Activated CD8-positive, alpha-beta memory T cell treated with anti-CD3 and anti-CD28 coated beads, Interleukin-2, amount 50 U/mL, for 4 hours (primary cell): Measurements from ENCODE around the gene RARA.
A peak's percentile ranks its signal among the peaks of the same experiment; 100 is the strongest.

Source experiments
- DNase-seq: peaks from one replicate; pipeline ENCODE4 v3.0.0-alpha.2; 2020

The RARA gene

DNA sequence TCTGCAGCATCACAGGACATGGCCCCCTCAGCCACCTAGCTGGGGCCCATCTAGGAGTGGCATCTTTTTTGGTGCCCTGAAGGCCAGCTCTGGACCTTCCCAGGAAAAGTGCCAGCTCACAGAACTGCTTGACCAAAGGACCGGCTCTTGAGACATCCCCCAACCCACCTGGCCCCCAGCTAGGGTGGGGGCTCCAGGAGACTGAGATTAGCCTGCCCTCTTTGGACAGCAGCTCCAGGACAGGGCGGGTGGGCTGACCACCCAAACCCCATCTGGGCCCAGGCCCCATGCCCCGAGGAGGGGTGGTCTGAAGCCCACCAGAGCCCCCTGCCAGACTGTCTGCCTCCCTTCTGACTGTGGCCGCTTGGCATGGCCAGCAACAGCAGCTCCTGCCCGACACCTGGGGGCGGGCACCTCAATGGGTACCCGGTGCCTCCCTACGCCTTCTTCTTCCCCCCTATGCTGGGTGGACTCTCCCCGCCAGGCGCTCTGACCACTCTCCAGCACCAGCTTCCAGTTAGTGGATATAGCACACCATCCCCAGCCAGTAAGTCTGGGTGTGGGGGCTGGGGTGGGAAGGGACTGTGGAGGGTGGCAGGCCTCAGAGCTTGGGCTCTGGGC lies 22.0 kb downstream of the RARA start:
- no peak for DNase-seq

DNA sequence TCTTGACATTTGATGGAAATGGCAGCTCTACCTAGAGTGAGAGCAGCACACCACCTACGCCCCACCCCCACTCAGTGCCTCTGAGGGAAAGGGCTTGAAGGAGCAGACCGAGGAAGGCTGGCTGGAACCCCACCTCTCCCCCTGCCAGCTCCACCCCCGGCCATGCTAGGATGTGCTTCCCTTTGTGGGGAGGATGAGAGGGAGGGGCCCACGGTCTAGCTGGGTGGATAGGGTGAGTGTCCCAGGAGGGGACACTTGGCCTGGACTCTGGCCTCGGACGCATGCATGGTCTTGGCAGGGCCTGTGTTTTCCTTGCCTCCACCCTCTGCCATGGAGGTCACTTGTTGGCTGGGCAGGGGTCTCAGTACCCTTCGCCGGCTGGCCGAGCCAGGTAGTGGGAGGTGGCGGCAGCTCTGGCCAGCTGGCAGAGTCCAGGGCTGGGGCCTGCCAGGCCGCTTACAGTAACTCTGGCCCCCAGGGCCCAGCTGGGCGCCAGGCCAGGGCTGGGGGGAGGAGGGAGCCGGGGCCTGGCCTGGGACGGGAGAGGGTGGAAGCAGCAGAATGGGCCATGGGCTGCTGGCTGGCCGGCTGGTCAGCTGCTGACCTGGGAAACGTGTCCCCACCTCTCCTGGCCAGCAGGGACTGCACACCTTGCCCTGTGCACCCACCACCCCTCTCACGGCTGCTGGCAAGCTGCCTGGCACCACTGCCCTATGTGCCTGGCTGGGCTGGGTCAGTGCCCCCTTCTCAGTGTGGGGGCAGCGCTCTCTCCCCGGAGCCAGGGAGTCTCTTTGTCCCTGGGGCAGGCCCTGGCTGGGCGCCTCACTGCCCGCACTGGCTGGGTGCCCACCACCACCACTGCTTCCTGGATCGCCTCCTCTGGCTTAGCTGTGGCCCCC lies 23.0 kb downstream of the RARA start:
- DNase-seq: peak; percentile 22

DNA sequence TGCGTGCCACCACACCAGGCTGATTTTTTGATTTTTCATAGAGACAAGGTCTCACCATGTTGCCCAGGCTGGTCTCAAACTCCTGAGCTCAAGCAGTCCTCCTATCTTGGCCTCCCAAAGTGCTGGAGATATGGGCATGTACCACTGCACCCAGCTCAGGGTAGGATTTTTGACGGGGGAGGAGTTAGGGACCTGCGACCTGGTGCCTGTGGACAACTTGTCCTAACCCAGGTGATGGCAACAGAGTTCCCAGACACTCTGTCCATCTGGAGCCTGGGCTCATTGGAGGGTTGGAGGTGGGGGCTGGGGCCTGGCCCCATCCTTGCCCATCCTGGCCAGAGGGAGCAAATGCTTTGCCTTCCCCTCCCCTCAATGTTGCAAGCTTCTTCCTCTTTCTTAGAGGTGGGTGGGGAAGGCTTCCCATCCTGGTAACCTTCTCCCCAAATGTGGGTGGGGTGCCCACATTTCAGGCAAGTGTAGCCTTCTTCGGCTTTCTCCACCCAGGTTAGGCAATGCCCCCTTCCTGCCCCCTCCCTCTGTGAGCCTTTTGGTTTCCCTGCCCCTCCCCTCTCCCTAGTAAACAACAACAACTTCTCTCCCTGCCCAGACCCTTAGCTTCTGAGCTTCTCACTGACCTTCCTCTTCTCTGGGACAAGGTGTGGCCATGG lies 24.9 kb downstream of the RARA start:
- DNase-seq: no peak

DNA sequence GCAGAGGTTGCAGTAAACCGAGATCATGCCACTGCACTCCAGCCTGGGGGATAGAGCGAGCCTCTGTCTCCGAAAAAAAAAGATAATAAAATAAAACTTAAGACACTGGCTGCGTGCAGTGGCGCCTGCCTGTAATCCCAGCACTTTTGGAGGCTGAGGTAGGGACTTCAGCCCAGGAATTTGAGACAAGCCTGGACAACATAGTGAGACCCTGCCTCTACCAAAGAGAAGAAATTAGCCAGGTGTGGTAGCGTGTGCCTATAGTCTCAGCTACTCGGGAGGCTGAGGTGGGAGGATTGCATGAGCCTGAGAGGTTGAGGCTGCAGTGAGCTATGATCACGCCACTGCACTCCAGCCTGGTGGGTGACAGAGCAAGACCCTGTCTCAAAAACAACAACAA lies 26.6 kb downstream of the RARA start:
- DNase-seq: no peak

DNA sequence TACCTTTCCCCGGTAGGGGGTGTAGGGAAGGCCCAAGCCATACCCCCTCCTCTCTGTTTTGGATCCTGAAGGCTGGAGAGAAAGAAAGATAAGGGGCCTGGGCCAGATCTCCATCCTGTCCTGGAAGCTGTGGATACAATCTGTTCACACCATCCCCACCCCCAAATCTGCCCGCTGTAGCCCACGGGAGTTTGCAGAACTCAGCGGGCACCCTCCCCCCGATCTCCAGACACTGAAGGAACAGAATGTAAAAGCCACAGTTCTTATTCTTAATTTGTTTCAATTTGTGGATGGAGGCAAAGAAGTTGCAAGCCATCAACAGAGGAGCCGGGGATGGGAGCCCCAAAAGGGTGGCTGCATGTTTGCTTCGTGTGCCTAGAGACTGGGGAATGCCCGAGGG lies 28.4 kb downstream of the RARA start:
- no peak for DNase-seq

DNA sequence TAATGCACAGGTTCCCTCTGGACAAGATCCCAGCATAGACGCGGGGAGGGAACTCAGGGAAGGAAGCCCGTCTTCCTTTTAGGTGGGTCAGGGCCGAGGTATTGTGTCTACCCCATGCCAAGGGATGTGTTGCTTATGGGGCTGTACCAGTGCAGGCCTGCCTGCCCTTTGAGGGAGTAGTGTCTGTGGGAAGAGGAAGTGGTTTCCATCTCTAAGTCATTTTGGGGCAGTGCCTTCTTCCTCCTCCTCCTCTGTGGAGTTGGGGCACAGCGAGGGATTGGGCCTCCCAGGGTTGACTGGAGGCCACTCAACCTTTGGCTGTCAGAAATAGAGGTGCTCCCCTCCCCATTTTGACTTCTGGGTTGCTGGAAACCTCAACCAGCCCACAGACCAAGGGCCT lies 29.1 kb downstream of the RARA start:
- peak; percentile 15 for DNase-seq

DNA sequence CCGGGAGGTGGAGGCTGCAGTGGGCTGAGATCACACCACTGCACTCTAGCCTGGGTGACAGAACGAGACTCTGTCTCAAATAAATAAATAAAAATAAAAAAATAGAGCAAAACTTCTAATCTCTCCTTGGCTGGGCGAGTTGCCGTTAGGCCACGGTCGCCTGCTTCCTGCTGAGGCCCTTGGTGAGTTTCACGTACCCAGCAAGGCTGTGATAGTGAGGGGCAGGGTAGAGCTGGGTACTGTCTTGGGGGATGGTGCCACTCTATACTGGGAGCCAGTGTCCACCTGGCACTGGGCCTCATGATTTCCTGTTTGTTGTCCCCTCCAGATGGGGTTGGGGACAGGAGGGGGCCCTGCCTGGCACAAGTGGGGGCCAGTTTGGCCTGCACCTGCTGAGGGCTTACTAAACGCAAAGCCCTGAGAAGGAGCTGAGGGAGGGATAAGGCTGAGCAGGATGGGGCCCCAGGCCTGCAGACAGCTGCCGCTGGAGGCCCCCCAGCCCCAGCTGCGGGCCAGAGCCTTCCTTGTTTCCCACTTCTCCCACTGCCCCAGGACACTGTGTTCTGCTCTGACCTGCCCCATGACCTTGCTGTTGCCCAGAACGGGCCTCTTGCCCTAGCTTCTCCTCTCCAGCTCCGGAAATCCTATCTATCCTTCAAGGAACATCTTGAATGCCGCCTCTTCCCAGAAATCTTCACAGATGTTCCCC lies 30.1 kb downstream of the RARA start:
- no peak for DNase-seq

DNA sequence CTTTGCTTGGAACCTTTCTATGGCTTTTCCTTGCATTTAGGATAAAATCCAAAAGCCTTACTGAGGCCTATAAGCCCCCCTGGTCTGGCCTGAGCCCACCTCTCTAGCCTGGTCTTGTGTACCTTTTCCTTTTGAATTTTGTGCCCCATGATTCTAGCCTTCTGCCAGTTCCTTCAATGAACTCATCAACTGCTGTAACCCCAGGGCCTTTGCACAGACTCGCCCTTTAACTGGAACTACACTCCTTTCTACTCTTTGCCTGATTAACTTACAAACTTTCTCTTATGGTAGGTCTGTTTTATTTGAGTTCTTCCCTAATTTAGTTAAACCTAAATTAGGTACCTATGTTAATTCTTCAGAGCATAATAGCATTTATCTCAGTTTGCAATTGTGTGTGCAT lies 31.3 kb downstream of the RARA start:
- DNase-seq: no peak

DNA sequence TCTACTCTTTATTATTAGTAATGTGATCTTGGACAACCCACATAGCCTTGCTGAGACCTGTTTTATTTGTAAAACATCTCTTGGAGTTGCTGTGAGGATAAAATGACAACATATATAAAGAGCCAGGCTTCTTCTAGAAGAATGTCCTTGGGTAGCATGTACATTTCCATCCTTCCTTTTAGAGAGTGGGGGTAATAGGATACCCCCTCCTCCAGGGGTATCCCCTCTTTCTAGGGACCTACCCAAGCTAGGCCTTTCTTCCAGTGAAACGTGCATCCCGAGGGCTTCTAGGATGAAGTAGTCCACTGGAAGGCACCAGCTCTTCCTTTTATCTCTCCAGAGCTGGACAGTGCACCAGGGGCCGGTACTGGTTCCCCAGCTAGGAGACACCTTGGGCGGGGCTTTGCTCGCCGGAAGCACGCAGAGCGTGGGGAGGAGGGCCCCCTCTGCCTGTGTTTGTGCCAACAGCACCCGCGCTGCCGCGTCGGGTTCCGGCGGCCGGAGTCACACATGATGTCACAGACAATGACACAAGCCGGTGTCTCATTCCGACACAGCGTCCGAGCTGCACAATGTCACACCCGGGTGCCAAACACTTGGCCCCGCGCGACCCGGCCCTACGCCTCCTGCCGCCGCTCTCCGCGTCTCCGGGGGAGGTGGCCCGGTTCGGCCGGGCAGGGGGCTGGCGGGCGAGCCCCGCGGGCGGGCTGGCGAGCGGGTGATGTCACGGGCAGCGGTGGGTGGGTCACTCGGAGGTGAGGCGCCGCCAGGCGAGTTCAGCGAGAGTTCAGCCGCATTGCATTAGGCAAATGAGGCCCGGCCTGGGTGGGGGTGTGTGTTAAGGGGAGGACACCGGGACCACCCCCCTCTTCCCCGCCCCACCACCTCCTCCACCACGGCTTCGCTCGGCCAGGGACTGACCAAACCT lies 32.2 kb downstream of the RARA start:
- DNase-seq: peak; percentile 86

DNA sequence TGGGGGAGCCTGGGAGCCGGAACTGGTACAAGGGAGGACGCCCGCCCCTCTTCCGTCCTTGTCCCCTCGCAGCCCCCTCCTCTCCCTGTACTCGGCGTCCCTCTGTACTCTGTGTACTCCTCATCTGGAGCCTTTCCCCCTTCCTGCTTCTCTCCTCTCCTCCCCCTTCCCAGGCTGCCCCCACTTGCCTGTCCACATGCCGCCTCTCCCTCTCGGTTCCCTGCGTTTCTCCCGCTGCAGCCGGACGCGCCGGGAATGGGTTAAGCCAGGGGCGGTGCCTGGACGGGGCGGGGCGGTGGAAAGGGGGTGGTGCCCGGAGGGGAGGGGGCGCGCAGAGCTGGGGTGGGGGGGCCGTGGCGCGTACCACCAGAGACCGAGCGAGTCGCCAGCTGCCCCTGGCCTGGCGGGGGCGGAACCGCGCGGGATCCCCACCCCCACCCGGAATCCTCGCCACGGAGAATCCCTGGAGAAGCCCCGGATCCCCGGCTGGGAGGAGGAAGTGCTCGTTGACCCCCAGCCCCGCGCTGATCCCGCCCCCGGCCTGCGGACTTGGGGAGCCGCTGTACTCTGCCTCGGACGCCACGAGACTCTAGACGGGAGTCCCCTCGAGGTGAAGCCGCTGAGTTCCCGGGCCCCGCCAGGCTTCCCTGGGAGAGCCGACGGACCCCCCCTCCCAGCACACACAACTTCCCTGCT lies 33.0 kb downstream of the RARA start:
- DNase-seq: no peak

DNA sequence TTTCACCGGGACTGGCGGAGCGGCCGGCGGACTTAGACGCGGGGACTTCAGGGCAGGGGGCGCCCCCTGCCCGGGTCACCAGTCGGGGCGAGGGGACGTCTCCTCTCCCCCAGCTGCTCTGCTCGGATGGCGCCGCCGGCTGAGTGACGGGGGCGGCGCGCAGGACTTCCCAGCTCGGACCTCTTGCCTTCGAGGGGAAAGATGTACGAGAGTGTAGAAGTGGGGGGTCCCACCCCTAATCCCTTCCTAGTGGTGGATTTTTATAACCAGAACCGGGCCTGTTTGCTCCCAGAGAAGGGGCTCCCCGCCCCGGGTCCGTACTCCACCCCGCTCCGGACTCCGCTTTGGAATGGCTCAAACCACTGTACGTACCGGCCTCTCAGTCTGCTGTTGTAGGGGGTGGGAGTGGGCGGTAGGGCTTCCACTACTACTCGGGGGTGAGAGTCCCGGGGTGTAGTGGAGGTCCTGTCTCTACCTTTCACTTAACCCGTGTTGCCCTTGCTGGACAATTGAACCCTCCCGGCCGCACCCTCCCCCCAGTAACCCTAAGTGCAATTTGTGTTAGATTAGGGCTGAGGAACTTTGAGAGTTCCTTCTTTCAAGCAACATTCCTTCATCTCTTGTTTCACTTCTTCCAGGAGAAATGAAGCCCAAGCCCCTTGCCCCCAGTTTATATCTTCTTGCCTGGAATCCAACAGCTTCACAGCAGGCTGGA lies 33.7 kb downstream of the RARA start:
- no peak for DNase-seq

DNA sequence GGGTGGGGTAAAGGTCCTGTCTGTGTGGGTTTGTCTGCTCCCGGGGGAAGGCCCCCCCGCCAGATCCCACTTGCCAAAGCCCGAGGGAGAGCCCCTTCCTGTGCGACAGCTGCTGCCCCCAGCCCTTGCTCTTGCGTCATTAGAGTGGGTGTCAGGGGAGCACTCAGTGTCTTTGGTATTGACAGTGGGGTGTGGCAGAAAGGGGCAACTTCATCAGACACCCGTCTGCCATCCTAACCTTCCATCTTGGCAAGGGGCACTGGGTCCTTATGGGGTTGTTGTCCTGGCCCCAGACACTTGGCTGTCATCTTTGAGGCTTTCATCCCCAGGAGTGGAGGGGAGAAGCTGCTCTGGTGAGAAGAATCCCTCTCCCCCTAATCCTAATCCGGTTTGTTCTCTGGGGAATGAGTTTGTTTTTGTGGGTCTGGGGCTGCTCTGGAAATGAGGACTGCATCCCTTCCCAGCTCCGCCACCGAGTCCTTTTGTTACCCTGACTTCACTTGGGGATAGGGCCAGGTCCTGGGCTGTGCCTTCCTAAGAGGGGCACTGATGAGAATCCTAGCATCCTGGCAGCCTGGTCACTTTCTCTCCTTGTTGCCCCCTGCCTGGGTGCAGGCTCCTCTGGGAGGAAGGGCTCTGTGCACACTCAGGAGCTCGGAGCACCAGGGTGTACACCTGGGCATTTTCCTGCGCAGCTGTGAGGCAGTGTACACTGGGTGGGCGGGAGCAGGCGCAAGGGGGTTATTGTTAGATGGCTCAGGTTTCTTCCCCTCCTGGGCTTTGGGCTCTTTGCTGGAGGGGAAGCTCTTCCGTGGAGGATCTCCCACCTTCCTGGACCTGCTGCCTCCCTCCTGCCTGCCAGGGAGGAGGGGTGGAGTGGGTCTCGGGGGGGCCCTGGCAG lies 34.5 kb downstream of the RARA start:
- no peak for DNase-seq

DNA sequence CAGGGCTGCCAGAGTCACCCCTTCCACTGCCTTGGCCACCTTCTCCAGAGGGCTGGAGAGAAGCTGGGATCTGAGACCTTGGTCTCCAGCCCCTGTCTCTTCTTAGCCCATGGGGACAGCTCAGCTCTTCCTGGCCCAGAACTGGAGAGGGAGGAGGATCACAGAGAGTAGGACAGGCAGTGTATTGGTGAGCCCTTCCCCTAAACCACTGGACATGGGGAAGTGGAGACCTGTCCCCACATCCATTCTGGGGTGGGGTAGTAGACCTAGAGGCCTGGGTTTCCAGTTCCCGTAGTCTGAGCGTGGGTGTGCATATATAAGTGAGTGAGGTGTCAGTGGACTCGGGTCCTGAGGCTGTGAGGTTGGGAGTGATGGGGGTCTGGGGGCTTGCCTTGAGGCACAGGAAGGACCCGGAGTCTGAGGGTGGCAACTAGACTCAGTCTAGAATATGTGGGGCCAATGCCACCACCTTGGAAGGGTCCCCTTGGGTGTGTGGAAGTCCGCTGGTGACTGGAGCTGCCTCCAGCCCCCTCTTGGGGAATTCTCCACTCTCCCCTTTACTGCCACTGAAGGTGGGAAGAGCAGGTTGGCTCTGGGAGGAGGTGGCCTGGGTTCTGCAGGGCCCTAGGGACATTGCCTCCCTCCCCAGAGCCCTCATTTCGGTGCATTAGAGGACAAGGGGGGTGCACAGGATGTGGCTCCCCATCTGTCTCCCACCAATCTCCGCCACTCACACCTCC lies 35.6 kb downstream of the RARA start:
- DNase-seq: no peak

DNA sequence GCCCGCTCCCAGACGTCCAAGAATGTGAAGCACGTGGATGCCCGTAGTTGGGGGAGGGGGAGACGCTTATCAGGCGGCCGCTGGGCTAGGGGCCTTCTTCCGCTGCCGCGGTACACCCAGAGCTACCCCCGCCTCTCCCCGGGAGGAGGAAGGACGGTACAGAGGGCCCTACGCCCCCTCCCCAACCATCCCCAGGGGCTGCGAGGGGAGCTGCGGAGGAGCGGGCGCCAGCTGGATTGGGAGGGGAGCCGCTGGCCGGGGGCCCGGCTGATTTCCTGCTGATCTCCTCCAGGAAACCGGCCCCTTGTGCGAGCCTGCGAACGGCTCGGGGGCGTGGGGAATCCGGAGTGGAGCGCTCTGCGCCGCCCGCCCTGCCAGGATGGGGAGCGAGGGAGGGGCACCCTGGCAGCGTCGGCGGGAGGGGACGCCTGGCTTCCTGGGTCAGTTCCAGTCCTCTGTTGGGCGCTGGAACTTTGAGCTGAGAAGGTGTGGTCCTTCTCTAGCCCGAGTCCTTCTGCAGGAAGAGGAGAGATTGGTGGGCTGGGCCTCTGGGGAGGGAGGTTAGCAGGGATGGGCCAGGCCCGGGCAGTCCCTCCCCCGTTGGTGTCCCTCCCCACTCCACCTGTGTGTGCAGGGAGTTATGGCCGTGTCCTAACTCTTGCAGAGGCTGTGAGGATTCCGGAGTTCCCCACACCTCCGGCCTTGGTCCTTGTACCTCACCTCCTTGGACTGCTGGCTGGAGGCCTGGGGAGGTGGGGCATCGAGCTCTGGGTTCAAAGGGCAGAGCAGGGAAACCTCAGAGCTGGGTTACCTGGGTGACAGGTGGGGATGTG lies 36.4 kb downstream of the RARA start:
- no peak for DNase-seq

DNA sequence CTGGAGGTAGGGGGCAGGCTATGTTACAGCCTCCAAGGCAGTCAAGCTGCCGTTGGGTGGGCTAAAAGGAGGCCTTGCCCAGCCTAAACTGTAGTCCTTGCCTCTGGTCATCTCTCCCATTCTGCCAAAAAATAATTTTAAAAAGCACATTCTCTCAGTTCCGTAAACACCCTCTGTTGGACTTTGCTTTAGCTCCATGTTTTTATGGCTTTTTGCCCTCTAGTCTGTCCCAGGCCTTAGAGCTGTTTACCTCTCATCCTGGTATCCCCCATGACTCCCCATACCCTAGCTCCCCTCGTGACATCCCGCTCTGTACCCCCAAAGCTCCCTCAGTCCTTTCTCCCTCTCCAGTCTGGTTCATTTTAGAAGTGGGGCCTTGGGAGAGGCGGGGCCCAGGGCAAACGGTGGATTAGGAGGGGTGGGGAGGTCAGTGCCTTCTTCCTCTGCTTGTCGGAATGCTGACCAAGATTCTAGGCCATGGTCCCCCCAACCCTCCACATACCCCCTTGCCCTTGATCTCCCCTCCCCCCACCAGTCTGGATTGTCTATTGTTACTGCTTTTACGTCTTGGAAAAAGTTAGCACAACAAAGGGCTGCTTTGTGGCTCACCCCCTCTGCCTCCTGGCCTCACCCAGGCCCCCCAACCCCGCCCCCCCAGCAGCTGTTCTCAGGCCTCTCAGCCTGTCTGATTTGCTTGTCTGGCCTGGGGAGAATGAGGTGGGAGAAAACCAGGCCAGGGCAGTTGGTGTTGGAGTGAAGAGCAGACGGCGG lies 37.2 kb downstream of the RARA start:
- no peak for DNase-seq

DNA sequence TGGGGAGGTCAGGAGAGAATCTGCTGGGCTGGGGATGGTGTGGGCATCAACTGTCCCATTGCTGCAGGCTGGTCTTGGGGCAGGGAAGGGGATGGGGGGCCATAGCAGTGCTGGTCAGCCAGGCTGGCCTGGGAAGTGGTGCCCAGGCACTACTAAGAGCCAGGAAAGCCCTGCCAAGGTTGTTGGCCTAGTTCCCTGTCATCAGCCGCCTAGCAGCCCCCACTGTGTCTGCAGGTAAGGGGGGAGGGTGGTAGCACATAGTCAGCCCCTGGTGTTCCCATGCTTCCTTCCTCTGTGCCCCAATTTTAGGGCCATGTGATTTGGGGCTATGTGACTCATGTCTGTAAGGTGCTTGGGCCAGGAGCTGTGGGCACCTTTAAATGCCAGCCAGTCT lies 37.8 kb downstream of the RARA start:
- DNase-seq: no peak
